CD4-positive, alpha-beta T cell treated with Interleukin-10 for 1 hour (primary cell): ENCODE measurements around the gene NAALADL1.

Source experiments
- DNase-seq: peaks from one replicate; pipeline ENCODE4 v3.0.0-alpha.2; 2020

NAALADL1 gene, protein sequence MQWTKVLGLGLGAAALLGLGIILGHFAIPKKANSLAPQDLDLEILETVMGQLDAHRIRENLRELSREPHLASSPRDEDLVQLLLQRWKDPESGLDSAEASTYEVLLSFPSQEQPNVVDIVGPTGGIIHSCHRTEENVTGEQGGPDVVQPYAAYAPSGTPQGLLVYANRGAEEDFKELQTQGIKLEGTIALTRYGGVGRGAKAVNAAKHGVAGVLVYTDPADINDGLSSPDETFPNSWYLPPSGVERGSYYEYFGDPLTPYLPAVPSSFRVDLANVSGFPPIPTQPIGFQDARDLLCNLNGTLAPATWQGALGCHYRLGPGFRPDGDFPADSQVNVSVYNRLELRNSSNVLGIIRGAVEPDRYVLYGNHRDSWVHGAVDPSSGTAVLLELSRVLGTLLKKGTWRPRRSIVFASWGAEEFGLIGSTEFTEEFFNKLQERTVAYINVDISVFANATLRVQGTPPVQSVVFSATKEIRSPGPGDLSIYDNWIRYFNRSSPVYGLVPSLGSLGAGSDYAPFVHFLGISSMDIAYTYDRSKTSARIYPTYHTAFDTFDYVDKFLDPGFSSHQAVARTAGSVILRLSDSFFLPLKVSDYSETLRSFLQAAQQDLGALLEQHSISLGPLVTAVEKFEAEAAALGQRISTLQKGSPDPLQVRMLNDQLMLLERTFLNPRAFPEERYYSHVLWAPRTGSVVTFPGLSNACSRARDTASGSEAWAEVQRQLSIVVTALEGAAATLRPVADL

DNA sequence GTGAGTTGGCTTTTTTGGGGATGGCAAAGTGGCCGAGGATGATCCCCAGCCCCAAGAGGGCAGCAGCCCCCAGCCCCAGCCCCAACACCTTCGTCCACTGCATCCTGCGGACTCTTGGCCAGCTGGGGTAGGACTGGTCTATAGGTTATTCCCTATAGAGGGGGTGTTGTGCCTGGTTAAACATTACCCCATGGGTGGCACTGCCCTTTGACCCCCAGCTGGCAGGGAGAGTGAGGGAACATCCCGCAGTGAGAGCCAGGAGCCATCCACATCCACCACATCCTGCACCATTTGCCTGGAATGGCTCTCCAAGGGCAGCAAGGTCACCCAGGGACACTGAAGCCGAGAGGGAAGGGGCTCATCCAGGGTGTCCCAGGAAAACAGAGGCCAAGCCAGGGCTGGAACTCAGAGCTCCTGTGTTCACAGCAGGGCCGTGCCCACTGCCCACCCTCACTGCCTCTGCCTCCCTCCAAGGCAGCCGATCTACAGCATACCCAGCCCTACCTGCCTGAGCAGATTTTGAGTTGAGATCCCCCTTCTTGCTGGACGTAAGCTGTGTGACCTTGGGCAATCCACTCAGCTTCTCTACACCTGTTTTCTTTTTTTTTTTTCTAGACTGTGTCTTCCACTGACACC is at the start of gene NAALADL1:
NAALADL1 (minus strand) TSS at position 135 of the 636 bp plus-strand sequence; CDS start at position 103, 32 bp downstream.
- no peak for DNase-seq

DNA sequence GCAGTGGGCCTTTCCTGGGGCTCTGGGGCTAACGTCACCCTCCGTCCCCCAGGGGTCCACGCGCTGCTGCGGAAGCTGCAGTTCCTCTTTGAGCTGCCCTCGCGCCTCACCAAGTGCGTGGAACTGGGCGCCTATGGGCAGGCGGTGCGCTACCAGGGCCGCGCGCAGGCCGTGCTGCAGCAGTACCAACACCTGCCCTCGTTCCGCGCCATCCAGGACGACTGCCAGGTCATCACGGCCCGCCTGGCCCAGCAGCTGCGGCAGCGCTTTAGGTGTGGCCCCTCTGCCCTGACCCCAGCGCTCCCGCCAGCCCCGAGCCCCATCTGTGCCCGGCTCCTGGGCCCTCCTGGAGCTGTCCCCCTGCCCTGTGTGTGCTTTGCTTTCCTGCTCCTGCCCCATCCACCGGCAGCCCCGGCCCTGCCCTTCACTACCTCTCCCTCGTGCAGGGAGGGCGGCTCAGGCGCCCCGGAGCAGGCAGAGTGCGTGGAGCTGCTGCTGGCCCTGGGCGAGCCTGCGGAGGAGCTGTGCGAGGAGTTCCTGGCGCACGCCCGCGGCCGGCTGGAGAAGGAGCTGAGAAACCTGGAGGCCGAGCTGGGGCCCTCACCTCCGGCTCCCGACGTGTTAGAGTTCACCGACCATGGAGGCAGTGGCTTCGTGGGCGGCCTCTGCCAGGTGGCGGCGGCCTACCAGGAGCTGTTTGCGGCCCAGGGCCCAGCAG is 49.6 kb upstream of the NAALADL1 start:
- DNase-seq, result no peak

DNA sequence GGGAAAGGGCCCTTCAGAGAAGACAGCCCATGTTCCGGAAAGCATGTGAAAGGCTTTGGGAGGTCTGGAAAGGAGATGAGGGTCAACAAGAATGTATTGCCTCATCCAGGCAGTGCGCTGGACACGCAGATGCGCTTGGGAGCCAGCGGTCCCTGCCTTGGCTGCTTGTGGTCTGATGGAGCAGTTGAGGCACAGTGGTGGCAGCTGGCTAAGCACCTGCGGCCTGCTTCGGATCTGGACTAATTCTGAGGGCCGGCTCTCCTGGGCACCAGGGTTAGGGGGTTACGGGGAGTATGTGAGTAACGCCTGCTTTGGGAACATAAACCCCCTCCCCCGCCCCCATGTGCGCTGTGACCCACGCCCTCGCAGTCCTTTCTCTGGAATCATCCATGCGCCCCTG is 48.7 kb upstream of the NAALADL1 start:
- DNase-seq, result no peak

DNA sequence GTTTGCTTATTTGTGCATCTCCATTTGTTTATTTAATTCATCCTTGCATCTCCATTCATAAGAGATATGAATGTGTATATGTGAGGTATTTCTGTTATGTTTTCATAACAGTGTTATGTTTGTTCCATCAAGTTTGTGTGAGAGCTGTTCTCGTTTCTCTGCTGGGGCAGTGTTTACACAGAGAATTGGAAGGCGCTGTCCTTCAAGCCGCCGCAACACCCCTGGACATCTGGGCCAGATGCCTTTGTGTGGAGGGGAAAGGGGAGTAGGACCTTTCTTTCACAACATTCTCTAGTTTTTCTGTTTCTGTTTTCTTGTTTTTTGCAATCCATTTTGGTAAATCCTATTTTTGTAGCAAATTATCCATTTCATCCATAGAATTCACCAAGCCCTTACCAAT is 46.3 kb upstream of the NAALADL1 start:
- no peak for DNase-seq

DNA sequence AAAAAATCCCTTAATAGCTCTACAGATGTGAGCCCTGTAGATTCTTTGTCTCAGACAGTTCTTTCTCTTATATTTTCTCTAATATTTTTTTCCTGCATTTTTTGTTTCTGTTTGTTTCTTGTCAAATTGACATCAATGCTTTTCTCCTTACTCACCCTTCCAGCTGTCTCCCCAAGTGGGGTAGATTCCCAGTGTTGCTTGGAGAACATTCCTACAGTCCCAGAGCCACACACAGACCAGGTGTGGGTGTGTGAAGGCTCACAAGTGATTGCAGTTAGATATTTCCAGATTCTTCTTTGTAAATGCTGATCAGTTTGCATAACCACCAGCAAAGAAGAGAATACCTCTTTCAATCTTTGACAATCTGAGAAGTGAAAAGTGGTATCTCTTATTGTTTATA is 45.1 kb upstream of the NAALADL1 start:
- DNase-seq, result no peak

DNA sequence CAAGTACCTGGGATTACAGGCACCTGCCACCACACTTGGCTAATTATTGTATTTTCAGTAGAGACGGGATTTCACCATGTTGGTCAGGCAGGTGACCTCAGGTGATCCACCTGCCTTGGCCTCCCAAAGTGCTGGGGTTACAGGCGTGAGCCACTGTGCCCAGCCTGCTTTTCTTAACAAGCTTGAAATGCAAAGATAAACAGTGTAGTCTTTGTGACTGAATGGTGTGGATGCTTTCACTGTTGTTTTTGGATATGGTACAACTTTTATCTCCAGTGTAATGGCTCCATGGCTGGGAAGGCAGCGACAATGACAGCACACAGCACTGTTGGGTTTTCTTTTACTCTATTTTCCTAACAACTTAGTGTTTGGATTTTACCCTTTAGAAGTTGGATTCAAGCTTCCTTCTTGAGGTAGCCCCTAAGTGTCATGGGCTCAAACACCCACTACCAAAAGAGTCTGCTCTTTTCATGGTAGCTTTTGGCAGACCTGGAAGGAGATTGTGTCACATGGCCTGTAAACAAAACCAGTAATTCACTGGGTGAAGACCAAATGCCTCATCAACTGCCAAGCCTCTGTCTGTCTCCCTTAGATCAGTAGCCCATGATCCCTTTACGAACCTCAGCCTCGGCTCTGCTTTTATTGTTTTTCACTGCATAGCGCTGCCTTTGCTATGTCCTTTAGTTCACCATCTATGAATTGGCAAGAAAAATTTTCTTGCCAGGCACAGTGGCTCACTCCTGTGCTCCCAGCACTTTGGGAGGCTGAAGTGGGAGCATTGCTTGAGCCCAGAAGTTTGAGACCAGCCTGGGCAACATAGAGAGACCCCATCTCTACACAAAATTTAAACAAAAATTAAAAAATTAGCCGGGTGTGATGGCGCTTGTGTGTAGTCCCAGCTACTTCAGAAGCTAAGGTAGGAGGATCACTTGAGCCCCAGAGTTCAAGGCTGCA is 44.1 kb upstream of the NAALADL1 start:
- no peak for DNase-seq

DNA sequence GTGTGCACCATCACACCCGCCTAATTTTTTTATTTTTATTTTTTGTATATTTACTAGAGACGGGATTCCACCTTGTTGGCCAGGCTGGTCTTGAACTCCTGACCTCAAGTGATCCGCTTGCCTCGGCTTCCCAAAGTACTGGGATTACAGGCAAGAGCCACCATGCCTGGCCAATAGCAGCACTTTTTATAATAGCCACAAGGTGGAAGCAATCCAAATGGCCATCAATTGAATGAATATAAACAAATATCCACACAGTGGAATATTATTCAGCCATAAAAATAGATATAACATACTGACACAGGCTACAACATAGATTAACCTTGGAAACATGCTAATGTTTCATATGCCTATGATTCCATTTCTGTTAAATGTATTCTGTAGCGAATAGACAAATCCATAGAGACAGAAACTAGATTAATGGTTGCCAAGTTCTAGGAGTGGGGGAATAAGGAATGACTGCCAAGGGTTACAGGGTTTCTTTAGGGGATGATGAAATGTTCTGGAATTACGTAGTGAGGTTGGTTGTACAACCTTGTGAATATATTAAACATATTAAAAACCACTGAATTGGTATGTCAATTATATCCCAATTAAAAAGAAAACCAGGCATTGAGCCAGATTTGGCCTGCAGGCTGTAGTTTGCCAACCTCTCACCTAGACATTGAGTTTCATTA is 42.5 kb upstream of the NAALADL1 start:
- DNase-seq, result no peak

DNA sequence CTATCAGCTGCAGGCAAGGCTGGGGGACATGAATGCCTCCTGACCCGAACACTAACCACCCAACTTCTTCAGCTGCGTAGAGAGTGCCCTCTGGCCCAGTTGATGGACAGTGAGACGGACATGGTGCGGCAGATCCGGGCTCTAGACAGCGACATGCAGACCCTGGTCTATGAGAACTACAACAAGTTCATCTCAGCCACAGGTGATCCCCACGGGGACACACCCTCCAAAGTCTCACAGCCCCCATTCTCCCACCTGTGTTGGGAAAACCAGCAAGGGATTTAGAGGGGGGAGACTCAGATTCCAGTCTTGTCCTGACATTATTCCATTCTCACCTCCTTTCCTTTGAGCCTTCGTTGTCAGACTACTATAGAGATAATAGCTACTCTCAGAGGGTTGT is 38.6 kb upstream of the NAALADL1 start:
- DNase-seq, result no peak

DNA sequence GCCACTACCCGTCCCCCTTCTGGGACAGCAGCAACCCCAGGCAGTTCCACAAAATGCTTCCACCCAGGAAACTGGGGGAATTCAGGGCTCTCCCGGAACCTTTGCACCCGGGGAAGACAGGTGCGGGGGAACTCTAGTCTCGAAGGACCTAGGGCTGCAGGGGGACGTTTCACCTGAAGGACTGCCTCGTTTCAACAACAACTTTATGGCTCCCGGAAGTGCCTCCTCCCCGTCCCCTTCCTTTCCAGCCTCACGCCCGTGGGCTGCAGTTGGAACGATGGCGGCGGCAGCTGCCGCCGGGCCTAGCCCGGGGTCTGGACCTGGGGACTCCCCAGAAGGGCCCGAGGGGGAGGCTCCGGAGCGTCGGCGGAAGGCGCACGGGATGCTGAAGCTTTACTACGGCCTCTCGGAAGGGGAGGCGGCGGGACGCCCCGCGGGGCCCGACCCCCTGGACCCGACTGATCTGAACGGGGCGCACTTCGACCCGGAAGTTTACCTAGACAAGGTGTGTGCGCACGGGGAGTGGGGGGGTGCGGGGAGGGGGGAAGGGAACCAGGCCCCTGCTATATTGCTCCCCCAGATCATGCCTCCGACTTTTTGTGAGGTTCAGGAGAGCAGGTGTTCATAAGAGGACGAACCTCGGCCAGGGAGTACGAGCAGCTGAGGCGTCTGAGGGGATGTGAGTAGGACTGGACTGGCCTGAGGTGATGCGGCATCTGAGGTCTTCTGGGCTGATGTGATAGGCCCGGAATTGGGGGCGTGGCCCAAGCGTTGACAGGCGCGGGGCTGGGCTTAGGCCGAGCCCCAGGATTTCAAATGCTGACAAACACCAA is 37.8 kb upstream of the NAALADL1 start, which contains the start of gene VPS51:
VPS51 (plus strand) TSS at position 241 of the 833 bp plus-strand sequence; CDS start at position 278, 37 bp downstream.
- peak; percentile 90 for DNase-seq

DNA sequence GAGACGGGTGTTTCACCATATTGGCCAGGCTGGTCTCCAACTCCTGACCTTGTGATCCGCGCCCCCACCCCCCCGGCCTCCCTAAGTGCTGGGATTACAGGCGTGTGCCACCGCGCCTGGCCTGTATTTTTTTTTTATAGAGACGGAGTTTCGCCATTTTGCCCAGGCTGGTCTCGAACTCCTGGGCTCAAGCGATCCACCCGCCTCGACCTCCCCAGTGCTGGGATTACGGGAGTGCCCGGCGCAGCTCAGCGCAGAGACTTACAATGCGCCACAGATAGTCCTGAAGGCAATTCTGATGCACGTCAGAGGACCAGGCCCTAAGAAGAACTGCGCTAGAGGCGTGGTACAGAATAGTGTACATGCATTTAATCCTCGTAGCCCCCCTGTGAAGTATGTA is 37.1 kb upstream of the NAALADL1 start:
- no peak for DNase-seq

DNA sequence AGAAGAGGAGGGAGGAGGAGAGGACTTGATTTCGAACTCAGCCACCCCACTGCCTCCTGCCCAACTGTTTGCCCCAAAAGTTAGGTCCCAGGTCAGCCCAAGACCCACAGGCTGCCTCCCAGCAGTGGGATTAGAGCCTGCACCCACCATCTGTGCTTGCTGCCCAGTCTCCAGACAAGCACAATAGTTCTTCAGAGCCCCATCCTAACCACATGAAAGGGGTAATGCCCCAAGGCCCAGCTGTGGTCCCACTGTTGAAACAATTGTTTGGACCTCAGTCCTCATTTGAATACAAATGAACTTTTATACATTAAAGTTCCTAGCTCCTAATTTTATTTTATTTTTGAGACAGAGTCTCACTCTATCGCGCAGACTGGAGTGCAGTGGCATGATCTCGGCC is 32.3 kb upstream of the NAALADL1 start:
- DNase-seq, result no peak

DNA sequence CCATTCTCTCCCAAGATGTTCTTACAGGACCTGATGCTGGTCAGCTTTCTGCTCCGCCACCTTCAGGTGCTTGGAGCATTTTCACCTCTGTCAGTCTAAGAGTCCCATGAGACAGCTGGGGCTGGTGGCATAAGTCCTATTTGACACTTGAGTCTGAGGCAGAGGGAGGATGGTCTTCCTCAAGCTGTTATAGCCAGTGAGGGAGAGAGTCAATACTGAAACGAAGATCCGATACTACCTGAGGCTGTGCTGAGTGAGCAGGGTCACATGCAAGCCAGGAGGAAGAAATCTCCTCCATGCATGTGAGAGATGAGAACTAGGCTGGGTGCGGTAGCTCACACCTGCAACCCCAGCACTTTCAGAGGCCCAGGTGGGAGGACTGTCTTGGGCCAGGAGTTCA is 31.3 kb upstream of the NAALADL1 start:
- DNase-seq, result no peak

DNA sequence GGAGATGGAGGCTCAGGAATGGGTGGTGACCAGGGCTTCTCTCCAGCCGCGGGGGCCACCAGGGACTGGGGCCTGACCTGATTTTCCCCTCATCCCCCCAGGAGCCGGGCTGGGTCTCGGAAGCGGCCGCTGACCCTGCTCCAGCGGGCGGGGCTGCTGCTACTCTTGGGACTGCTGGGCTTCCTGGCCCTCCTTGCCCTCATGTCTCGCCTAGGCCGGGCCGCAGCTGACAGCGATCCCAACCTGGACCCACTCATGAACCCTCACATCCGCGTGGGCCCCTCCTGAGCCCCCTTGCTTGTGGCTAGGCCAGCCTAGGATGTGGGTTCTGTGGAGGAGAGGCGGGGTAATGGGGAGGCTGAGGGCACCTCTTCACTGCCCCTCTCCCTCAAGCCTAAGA is 29.5 kb upstream of the NAALADL1 start:
- DNase-seq, result no peak

DNA sequence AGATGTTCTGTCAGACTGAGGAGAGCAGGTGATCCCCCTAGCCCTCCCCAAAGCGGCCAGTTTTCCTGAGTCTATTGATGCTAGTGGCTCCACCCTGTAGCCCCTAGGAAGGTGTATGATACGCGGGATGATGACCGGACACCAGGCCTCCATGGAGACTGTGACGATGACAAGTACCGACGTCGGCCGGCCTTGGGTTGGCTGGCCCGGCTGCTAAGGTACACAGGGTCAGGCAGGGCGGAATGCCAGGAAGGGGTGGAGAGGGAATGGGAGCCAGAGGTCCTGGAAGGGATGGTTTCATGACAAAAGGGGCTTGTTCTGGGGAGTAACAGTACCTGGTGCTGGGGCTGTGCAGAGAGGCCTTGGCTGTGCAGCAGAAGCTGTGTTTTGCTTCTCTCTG is 28.9 kb upstream of the NAALADL1 start:
- DNase-seq, result no peak

DNA sequence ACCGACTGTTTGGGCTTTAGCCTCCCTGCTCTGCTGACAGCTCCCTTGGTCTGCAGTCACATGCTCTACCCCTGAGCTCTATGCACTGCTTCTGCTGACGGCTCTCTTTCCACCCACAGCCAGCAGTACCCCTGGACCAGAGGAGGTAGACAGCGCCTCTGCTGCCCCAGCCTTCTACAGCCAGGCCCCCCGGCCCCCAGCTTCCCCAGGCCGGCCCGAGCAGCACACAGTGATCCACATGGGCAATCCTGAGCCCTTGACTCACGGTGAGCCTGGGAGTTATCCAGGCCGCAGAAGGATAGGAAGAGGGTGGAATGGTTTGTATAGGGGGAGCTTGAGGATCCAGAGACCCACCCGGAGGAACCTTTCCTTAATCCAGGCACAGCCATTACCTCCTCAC is 28.5 kb upstream of the NAALADL1 start:
- DNase-seq, result no peak

DNA sequence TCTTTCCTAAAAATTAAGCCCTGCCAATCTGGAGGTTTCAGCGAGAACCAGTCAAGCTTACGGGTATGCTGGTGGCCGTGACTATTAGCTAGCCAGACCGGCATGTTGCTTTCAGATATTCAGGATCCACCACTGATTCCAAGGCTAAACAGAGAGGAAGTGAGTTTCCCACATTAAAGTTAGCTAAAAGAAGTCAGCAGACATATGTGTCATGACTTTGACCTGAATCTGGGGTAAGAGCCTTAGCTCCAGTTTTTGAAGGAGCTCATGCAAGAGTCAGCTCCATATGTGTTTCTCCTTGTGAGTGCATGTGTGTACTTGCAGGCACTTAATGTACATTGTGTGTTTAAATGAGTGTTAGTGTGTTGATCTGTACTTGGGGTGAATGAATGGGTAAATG is 27.1 kb upstream of the NAALADL1 start:
- no peak for DNase-seq

DNA sequence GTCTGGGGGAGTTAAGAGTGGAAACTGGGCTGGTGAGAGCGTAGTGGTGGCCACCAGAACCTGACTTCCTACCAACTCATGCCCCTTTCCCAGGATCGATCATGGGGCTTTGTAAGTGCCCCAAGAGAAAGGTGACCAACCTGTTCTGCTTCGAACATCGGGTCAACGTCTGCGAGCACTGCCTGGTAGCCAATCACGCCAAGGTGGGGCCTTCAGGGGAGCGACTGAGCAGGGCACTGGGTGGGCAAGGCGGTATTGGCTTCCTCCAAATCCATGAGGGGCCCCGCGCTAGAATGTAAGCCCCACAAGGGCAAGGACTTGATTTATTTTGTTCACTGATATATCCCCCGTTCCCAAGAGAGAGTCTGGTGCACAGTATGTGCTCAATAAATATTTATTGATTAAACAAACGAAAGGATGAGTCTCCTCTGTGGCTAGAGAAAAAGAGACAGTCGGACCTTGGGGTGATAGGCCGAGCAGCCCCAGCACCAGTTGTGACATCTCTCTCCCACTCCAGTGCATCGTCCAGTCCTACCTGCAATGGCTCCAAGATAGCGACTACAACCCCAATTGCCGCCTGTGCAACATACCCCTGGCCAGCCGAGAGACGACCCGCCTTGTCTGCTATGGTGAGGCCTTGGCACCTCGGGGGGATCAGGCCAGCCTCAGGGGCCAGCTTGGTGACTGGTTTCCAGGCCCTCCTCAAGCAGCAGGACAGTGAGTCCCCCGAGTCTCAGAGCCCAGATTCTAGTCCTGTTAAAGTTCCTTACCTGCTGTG is 26.4 kb upstream of the NAALADL1 start:
- DNase-seq, result no peak

DNA sequence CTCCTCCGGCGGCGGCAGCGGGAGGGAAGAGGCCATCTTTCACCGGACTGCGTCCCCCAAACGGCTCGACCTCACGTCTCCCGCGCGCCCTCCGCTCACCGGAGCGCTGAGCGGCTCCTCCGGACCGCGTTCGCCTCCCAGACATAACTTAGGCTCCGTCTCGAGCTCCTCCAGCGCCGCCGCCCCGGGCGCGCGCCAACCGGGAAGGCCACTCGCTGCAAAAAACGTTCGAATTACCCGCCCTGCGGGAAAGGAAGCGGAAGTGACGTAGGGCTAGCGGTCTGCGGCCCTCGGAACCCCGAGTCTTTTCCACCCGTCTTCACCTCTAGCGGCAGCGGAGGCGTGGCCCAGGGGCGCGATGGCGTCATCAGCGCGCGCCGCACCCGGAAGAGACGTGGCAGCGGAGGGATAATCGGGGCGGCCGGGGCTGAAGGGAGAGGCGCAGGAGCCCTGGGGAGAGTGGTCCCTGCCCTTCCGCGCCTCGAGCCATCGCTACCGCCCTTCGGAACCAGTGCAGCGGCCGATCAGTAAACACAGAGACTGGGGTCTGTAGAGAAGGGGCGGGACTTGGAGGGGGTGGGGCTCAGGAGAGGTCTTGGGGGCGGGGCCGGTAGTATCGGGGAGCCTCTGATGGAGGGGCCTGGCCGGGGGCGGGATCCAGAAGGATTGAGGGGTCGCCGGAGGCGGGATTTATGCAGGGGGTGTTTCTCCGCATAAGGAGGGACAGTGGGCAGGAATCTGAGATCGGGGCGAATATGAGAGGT is 25.7 kb upstream of the NAALADL1 start, which contains the start of the genes CDCA5 and ZFPL1:
CDCA5 (minus strand) TSS at position 207 of the 764 bp plus-strand sequence; CDS start at position 145, 62 bp downstream.
ZFPL1 (plus strand) TSS at position 389 of the 764 bp plus-strand sequence. CDS start 477 bp downstream, outside the sequence.
- DNase-seq, result peak; percentile 97
